ENCODE results near the gene PCED1B. TPM values are rescaled to one million over a fixed set of nuclear protein-coding genes. Genes with fewer than 3 reads are reported as not detected.
A peak's percentile ranks its signal among the peaks of the same experiment; 100 is the strongest.

The PCED1B gene
- total and polyA plus RNA-seq, 2 donors (not counting 1 experiment from before 2014, with no cell fraction given), result 26.2 to 45.8 TPM

- ATAC-seq (ENCODE audit: low read depth) (no peak), DNase-seq (no peak)
- no CpG with 5 or more reads among the region's 3 CpGs for WGBS (ENCODE audit: insufficient coverage)
- H3K36me3 ChIP-seq (replicated peaks in 1 of 2; ENCODE audit: control extremely low read depth in 1 of 2, control insufficient read depth in 1 of 2, extremely low read depth in 1 of 2, insufficient read depth in 2 of 2, low read length in 1 of 2), result no peaks in the 10 kb centered on the region
- TF ChIP-seq EZH2 (IDR thresholded peaks at IDR 0.05; ENCODE audit: borderline replicate concordance, insufficient read depth, low read depth, low read length, poor library complexity, severe bottlenecking) (no peak), CTCF (IDR thresholded peaks at IDR 0.05) (no peak)
- ChIA-PET POLR2A (interaction anchor here (0.6 kb wide), 1 partner anchor 127 kb away, joined by 3 read pairs; no protein-coding TSS in a partner anchor), CTCF (interaction anchor here (1.9 kb wide), 1 partner anchor 123 kb away, joined by 4 read pairs; no protein-coding TSS in a partner anchor)
- intact Hi-C loops (cut with micrococcal nuclease), result no loop called here
- H3K9me3 ChIP-seq (ENCODE audit: control extremely low read depth in 1 of 3, control insufficient read depth in 2 of 3, insufficient read depth in 1 of 3, low read length in 2 of 3), result no peaks in the 10 kb centered on the region
- H3K9me3 Mint-ChIP-seq (ENCODE audit: insufficient read depth), result no peaks in the 10 kb centered on the region
- H3K27ac Mint-ChIP-seq, result no peak overlapping the region
- H3K9ac ChIP-seq (ENCODE audit: low read length), result no peak overlapping the region
- no peak overlapping the region for H3K4me3 ChIP-seq (ENCODE audit: control extremely low read depth in 1 of 5, extremely low read depth in 1 of 5, insufficient read depth in 1 of 5, low read depth in 2 of 5, low read length in 4 of 5)
- H3K4me1 ChIP-seq (ENCODE audit: control insufficient read depth in 2 of 2, insufficient read depth in 2 of 2, low read length in 2 of 2), result peaks cover under 1 to 3% of the 10 kb centered on the region in 2 donors
- H4K20me1 ChIP-seq (ENCODE audit: control insufficient read depth, insufficient read depth, low read length, poor library complexity, severe bottlenecking), result no peaks in the 10 kb centered on the region
- H3K27me3 Mint-ChIP-seq, result no peaks in the 10 kb centered on the region
- no peak overlapping the region for H3K4me3 Mint-ChIP-seq
- no peaks in the 10 kb centered on the region for H3K27me3 ChIP-seq (replicated peaks in 1 of 4; ENCODE audit: control extremely low read depth in 1 of 4, control insufficient read depth in 3 of 4, insufficient read depth in 4 of 4, low read length in 3 of 4)
- peaks cover 8% of the 10 kb centered on the region for H3K4me1 Mint-ChIP-seq
- H3K4me2 ChIP-seq (replicated peaks; ENCODE audit: low read depth, low read length, poor library complexity, severe bottlenecking), result no peak overlapping the region
- H3K79me2 ChIP-seq (ENCODE audit: control insufficient read depth, insufficient read depth, low read length), result no peaks in the 10 kb centered on the region
- H3K27ac ChIP-seq (ENCODE audit: low read length in 2 of 2), result no peak overlapping the region
- H2AFZ ChIP-seq (ENCODE audit: insufficient read depth, low read depth, low read length, poor library complexity, severe bottlenecking), result no peak overlapping the region
Measured at GRCh38 chr12:47155457-47156166, 76.2 kb downstream of the PCED1B start.

GRCh38 chr12:47156167-47156736 lies 76.8 kb downstream of the PCED1B start:
- peaks cover 13% of the 10 kb centered on the region for H3K4me1 Mint-ChIP-seq
- DNase-seq, result no peak
- Histone ChIP-seq H3K27me3 (replicated peaks in 1 of 4; ENCODE audit: control extremely low read depth in 1 of 4, control insufficient read depth in 3 of 4, insufficient read depth in 4 of 4, low read length in 3 of 4) (no peaks in the 10 kb centered on the region), H3K36me3 (replicated peaks in 1 of 2; ENCODE audit: control extremely low read depth in 1 of 2, control insufficient read depth in 1 of 2, extremely low read depth in 1 of 2, insufficient read depth in 2 of 2, low read length in 1 of 2) (no peaks in the 10 kb centered on the region), H3K79me2 (ENCODE audit: control insufficient read depth, insufficient read depth, low read length) (no peaks in the 10 kb centered on the region), H3K4me3 (ENCODE audit: control extremely low read depth in 1 of 5, extremely low read depth in 1 of 5, insufficient read depth in 1 of 5, low read depth in 2 of 5, low read length in 4 of 5) (no peak overlapping the region), H3K9me3 (ENCODE audit: control extremely low read depth in 1 of 3, control insufficient read depth in 2 of 3, insufficient read depth in 1 of 3, low read length in 2 of 3) (no peaks in the 10 kb centered on the region), H3K9ac (ENCODE audit: low read length) (no peak overlapping the region), H3K27ac (ENCODE audit: low read length in 2 of 2) (no peak overlapping the region), H2AFZ (ENCODE audit: insufficient read depth, low read depth, low read length, poor library complexity, severe bottlenecking) (no peak overlapping the region), H3K4me1 (ENCODE audit: control insufficient read depth in 2 of 2, insufficient read depth in 2 of 2, low read length in 2 of 2) (peaks cover 4 to 6% of the 10 kb centered on the region in 2 donors), H4K20me1 (ENCODE audit: control insufficient read depth, insufficient read depth, low read length, poor library complexity, severe bottlenecking) (no peaks in the 10 kb centered on the region), H3K4me2 (replicated peaks; ENCODE audit: low read depth, low read length, poor library complexity, severe bottlenecking) (no peak overlapping the region)
- ATAC-seq (ENCODE audit: low read depth), result no peak
- TF ChIP-seq CTCF (IDR thresholded peaks at IDR 0.05) (no peak), EZH2 (IDR thresholded peaks at IDR 0.05; ENCODE audit: borderline replicate concordance, insufficient read depth, low read depth, low read length, poor library complexity, severe bottlenecking) (no peak)
- no peaks in the 10 kb centered on the region for H3K27me3 Mint-ChIP-seq
- WGBS (ENCODE audit: insufficient coverage), result 50% methylated on average over 2 of the region's 2 CpGs
- CTCF ChIA-PET, result interaction anchor here (0.6 to 1.9 kb wide), 3 partner anchors 46 to 242 kb away, joined by 3 to 4 read pairs (median 4); no protein-coding TSS in a partner anchor
- H3K27ac Mint-ChIP-seq, result peak overlapping the region; percentile 21
- no peaks in the 10 kb centered on the region for H3K9me3 Mint-ChIP-seq (ENCODE audit: insufficient read depth)
- no peak overlapping the region for H3K4me3 Mint-ChIP-seq
- POLR2A ChIA-PET, result no interaction called here
- intact Hi-C loops (cut with micrococcal nuclease), result no loop called here
